GM23338 (cell line): ENCODE data around the gene LYPD4. TPM values are rescaled to one million over a fixed set of nuclear protein-coding genes. Genes with fewer than 3 reads are reported as not detected.

Experiments used
- ATAC-seq: fragments of 200-7000 bp; cut with Tn5 transposase; 3 replicates; pipeline ENCODE4 v1.9.1; 2020
- DNase-seq: peaks from one replicate; pipeline ENCODE4 v3.0.0-alpha.2; 2015; ENCODE audit warnings: low spot score
- H2AFZ ChIP-seq: fragments of 200-600 bp; sonication (generic); 2 replicates; pipeline ENCODE4 v1.8.0; 2016; ENCODE audit warnings: antibody characterized with exemption, mild to moderate bottlenecking, moderate library complexity
- H3F3A ChIP-seq: fragments of 200-600 bp; sonication (generic); replicated peaks from 2 replicates; pipeline ENCODE4 v1.8.0; 2017; ENCODE audit warnings: antibody characterized with exemption, mixed run types, low read depth
- H3K27ac ChIP-seq: fragments of 200-600 bp; sonication (generic); 2 replicates; pipeline ENCODE4 v1.6.1; 2016; ENCODE audit warnings: low read depth
- H3K27me3 ChIP-seq: fragments of 200-600 bp; sonication (generic); 2 replicates; pipeline ENCODE4 v1.8.0; 2016; ENCODE audit warnings: mild to moderate bottlenecking, mixed run types, moderate library complexity; ENCODE audit not compliant: insufficient read depth
- H3K36me3 ChIP-seq: fragments of 200-600 bp; sonication (generic); 2 replicates; pipeline ENCODE4 v1.8.0; 2016; ENCODE audit warnings: mild to moderate bottlenecking; ENCODE audit not compliant: insufficient read depth
- H3K4me1 ChIP-seq: fragments of 200-600 bp; sonication (generic); 2 replicates; pipeline ENCODE4 v1.8.0; 2016; ENCODE audit warnings: mild to moderate bottlenecking, moderate library complexity; ENCODE audit not compliant: insufficient read depth
- H3K4me2 ChIP-seq: fragments of 200-600 bp; sonication (generic); 2 replicates; pipeline ENCODE4 v1.7.1; 2017; ENCODE audit warnings: mixed run types
- H3K4me3 ChIP-seq: fragments of 200-600 bp; sonication (generic); 2 replicates; pipeline ENCODE4 v1.6.1; 2016; ENCODE audit warnings: mixed run types
- H3K79me2 ChIP-seq: fragments of 200-600 bp; sonication (generic); replicated peaks from 2 replicates; pipeline ENCODE4 v1.8.0; 2017; ENCODE audit warnings: mild to moderate bottlenecking; ENCODE audit not compliant: insufficient read depth
- H3K9me2 ChIP-seq: fragments of 200-600 bp; sonication (generic); 2 replicates; pipeline ENCODE4 v1.8.0; 2017; ENCODE audit not compliant: insufficient read depth
- H4K20me1 ChIP-seq: fragments of 200-600 bp; sonication (generic); replicated peaks from 2 replicates; pipeline ENCODE4 v1.8.0; 2017; ENCODE audit warnings: mild to moderate bottlenecking; ENCODE audit not compliant: insufficient read depth
- H3K27ac Mint-ChIP-seq: 2 replicates; pipeline ENCODE4 v1.8.0; 2020; ENCODE audit warnings: inconsistent platforms, mild to moderate bottlenecking, moderate library complexity, mixed read lengths
- H3K27me3 Mint-ChIP-seq: 3 replicates; pipeline ENCODE4 v1.8.0; 2022; ENCODE audit warnings: low read depth, mild to moderate bottlenecking, moderate library complexity, mixed read lengths, inconsistent platforms; ENCODE audit not compliant: insufficient read depth, poor library complexity
- H3K36me3 Mint-ChIP-seq: 3 replicates; pipeline ENCODE4 v1.8.0; 2021; ENCODE audit warnings: low read depth, mild to moderate bottlenecking, inconsistent platforms, moderate library complexity, mixed read lengths
- H3K4me1 Mint-ChIP-seq: 3 replicates; pipeline ENCODE4 v1.8.0; 2020; ENCODE audit warnings: mild to moderate bottlenecking, inconsistent platforms, mixed read lengths
- H3K4me3 Mint-ChIP-seq: 3 replicates; pipeline ENCODE4 v1.8.0; 2021; ENCODE audit warnings: moderate library complexity, mild to moderate bottlenecking, inconsistent platforms, mixed read lengths
- H3K9me3 Mint-ChIP-seq: 3 replicates; pipeline ENCODE4 v1.8.0; 2020; ENCODE audit warnings: moderate library complexity, mild to moderate bottlenecking, inconsistent platforms, mixed read lengths
- CREB1 ChIP-seq: fragments of 250-450 bp; sonication (Bioruptor Pico); IDR thresholded peaks from 2 replicates; pipeline ENCODE4 v1.5.0; 2020; ENCODE audit warnings: low read depth, mild to moderate bottlenecking, moderate library complexity
- CTCF ChIP-seq, 2 experiments: fragments of 200-600 bp in 1 of 2; sonication (generic) in 1 of 2; conservative IDR thresholded peaks; 2 replicates each; pipeline versions ENCODE4 v1.5.1 to v1.6.1; 2016 to 2017; ENCODE audit warnings: antibody characterized with exemption in 2 of 2, low read depth in 2 of 2, mild to moderate bottlenecking in 2 of 2, moderate library complexity in 1 of 2
- ETS1 ChIP-seq: IDR thresholded peaks from 2 replicates; pipeline ENCODE4 v1.6.1; 2016; ENCODE audit warnings: antibody characterized with exemption
- EZH2 ChIP-seq: fragments of 200-600 bp; sonication (generic); IDR thresholded peaks from one replicate; pipeline ENCODE4 v1.8.0; 2017; ENCODE audit warnings: antibody characterized with exemption, mild to moderate bottlenecking, low read depth; ENCODE audit not compliant: unreplicated experiment
- EZH2phosphoT487 ChIP-seq: fragments of 200-600 bp; sonication (generic); IDR thresholded peaks from one replicate; pipeline ENCODE4 v1.8.1; 2018; ENCODE audit warnings: antibody characterized with exemption; ENCODE audit not compliant: unreplicated experiment
- JUNB ChIP-seq: IDR thresholded peaks from one replicate; pipeline ENCODE4 v1.6.1; 2016; ENCODE audit warnings: antibody characterized with exemption; ENCODE audit not compliant: unreplicated experiment
- NANOG ChIP-seq: IDR thresholded peaks from 2 replicates; pipeline ENCODE4 v1.6.1; 2016; ENCODE audit warnings: antibody characterized with exemption, borderline replicate concordance
- POLR2AphosphoS5 ChIP-seq: IDR thresholded peaks from 2 replicates; pipeline ENCODE4 v1.6.1; 2016; ENCODE audit warnings: antibody characterized with exemption, low read depth
- REST ChIP-seq: IDR thresholded peaks from one replicate; pipeline ENCODE4 v1.6.1; 2018; ENCODE audit warnings: antibody characterized with exemption; ENCODE audit not compliant: unreplicated experiment
- STAT1 ChIP-seq: IDR thresholded peaks from one replicate; pipeline ENCODE4 v1.6.1; 2016; ENCODE audit warnings: antibody characterized with exemption; ENCODE audit not compliant: unreplicated experiment
- ZNF114 ChIP-seq: fragments of 250-450 bp; sonication (Bioruptor Pico); IDR thresholded peaks from 2 replicates; pipeline ENCODE4 v1.5.0; 2020; ENCODE audit warnings: mild to moderate bottlenecking, moderate library complexity
- polyA plus RNA-seq: library from polyadenylated mRNA; unstranded; fragments of >200 nt; fragmentation: Nextera tagmentation; extraction: Ambion mirVana; gene quantifications from 2 replicates; pipeline ENCODE4 v1.2.1, GENCODE V29; 2016
- total RNA-seq: library from RNA; depleted of rRNA; stranded (reverse); fragments of >200 nt; shearing (Covaris generic); gene quantifications from 2 replicates; pipeline ENCODE4 v1.2.3, GENCODE V29; 2014

Gene LYPD4
- total and polyA plus RNA-seq, 2 experiments from 2014 or later = not detected

DNA sequence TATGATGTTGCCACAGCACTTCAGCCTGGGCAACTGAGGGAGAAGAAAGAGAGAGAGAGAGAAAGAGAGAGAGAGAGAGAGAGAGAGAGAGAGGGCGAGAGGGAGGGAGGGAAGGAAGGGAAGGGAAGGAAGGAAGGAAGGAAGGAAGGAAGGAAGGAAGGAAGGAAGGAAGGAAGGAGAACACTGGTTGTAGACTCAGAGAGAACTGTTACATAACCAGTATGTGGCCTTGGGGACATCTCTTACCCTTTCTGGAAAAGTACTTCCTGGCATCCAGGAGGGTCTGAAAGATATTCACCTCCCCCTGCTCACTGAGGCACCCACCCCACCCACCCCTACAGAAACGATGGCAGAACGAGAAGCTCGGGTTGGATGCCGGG, 35.8 kb upstream of the LYPD4 start (continued):
- TF ChIP-seq REST (no peak), POLR2AphosphoS5 (no peak), CREB1 (CRISPR knock-in tag) (no peak), NANOG (no peak), CTCF (conservative IDR thresholded peaks at IDR 0.05; ENCODE audit: low read depth in 2 of 2) (no peak), EZH2 (no peak), ZNF114 (CRISPR knock-in tag) (no peak), STAT1 (no peak), ETS1 (no peak), EZH2phosphoT487 (no peak), JUNB (no peak)

GRCh38 chr19:41879670-41880328, 35.3 kb upstream of the LYPD4 start:
- Histone ChIP-seq H3K27ac (no peak overlapping the region), H3K4me1 (peaks cover 8% of the 10 kb centered on the region), H2AFZ (no peak overlapping the region), H3K4me2 (no peak overlapping the region), H3K27me3 (peaks cover 29% of the 10 kb centered on the region), H3K9me2 (no peaks in the 10 kb centered on the region), H3K36me3 (no peaks in the 10 kb centered on the region), H4K20me1 (no peaks in the 10 kb centered on the region), H3K79me2 (peaks cover 3% of the 10 kb centered on the region; the same call in 1 of the 2 replicates), H3F3A (peaks cover 16% of the 10 kb centered on the region), H3K4me3 (no peak overlapping the region)
- DNase-seq (no peak), ATAC-seq (no peak)
- H3K9me3 Mint-ChIP-seq = peaks cover 4% of the 10 kb centered on the region; the same call in 1 of the 3 replicates
- peaks cover 17% of the 10 kb centered on the region for H3K4me1 Mint-ChIP-seq
- no peaks in the 10 kb centered on the region; the same call in 2 of the 3 replicates for H3K36me3 Mint-ChIP-seq
- no peak overlapping the region for H3K4me3 Mint-ChIP-seq
- TF ChIP-seq POLR2AphosphoS5 (no peak), CTCF (conservative IDR thresholded peaks at IDR 0.05; ENCODE audit: low read depth in 2 of 2) (no peak), ETS1 (no peak), STAT1 (no peak), JUNB (no peak), EZH2 (no peak), NANOG (no peak), ZNF114 (CRISPR knock-in tag) (no peak)
- no peak overlapping the region for H3K27ac Mint-ChIP-seq
- peaks cover 31% of the 10 kb centered on the region for H3K27me3 Mint-ChIP-seq
